Measurements from ENCODE around the gene PFN4. TPM values are rescaled to one million over a fixed set of nuclear protein-coding genes. Genes with fewer than 3 reads are reported as not detected.

PFN4 gene
- total and polyA plus RNA-seq, 8 donors = 0.48 to 1.8 (median 0.56) TPM; not detected in 5

DNA sequence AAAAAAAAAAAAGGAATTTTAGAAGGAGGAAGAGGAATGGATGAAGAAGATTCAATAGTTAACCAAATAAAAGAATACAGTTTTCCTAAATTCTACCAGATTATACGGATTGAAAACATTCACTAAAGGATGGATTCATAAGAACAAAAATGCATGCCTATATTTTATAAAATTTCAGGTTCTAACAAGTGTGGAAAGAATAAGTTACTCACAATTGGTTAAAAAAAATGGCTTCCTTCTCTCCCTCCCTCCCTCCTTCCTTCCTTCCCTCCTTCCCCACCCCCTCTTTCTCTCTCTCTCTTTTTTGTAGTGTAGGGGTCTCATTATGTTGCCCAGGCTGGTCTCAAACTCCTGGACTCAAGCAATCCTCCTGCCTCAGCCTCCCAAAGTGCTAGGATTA lies 36.9 kb downstream of the PFN4 start:
- WGBS, 5 donors = 87 to 96% (median 94%) methylated on average over 1 of the region's 1 CpG
- no peak overlapping the region for H3K27ac ChIP-seq
- H3K4me1 ChIP-seq = peaks cover 8 to 26% (median 25%) of the 10 kb centered on the region in 4 donors
- H3K27me3 ChIP-seq = no peaks in the 10 kb centered on the region
- TF ChIP-seq, protein P1, sequence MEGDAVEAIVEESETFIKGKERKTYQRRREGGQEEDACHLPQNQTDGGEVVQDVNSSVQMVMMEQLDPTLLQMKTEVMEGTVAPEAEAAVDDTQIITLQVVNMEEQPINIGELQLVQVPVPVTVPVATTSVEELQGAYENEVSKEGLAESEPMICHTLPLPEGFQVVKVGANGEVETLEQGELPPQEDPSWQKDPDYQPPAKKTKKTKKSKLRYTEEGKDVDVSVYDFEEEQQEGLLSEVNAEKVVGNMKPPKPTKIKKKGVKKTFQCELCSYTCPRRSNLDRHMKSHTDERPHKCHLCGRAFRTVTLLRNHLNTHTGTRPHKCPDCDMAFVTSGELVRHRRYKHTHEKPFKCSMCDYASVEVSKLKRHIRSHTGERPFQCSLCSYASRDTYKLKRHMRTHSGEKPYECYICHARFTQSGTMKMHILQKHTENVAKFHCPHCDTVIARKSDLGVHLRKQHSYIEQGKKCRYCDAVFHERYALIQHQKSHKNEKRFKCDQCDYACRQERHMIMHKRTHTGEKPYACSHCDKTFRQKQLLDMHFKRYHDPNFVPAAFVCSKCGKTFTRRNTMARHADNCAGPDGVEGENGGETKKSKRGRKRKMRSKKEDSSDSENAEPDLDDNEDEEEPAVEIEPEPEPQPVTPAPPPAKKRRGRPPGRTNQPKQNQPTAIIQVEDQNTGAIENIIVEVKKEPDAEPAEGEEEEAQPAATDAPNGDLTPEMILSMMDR (IDR thresholded peaks at IDR 0.05) = no peak
- TF ChIP-seq POLR2A (IDR thresholded peaks at IDR 0.05) = no peak
- no peak for TF ChIP-seq EP300 (IDR thresholded peaks at IDR 0.05)
- TF ChIP-seq POLR2AphosphoS5 (IDR thresholded peaks at IDR 0.05) = no peak
- intact Hi-C loops (cut with DNase I; ENCODE audit: low total_unique reads) = loop anchor here (10.0 kb wide), 1 partner anchor 261 kb away; no protein-coding TSS in a partner anchor
- no peak for DNase-seq
- no peaks in the 10 kb centered on the region for H3K9me3 ChIP-seq
- no peak overlapping the region for H3K4me3 ChIP-seq
- peaks cover 0 to 32% (median 29%) of the 10 kb centered on the region in 4 donors for H3K36me3 ChIP-seq

DNA sequence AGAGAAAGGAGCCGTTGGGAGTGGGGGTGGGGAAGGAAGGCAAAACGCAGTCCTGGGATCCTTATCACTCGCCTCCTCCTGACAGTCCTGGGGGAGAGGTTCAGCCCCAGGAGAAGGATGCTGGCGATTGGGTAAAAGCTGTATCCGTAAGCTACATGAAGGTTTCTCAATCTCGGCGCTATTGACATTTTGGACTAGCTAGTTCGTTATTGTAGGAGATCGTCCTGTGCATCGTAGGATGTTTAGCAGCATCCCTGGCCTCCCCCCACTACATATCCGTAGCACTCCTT lies 38.0 kb downstream of the PFN4 start:
- intact Hi-C loops (cut with DNase I; ENCODE audit: low total_unique reads) = loop anchor here (10.0 kb wide), 1 partner anchor 260 kb away; no protein-coding TSS in a partner anchor
- 5 to 14% (median 11%) methylated on average over 11 of the region's 11 CpGs for WGBS, 5 donors
- Histone ChIP-seq H3K4me1 (peaks cover 8 to 30% (median 25%) of the 10 kb centered on the region in 4 donors), H3K27ac (peak overlapping the region; percentile 88 to 94 (median 91)), H3K36me3 (peaks cover 0 to 43% (median 40%) of the 10 kb centered on the region in 4 donors), H3K27me3 (no peaks in the 10 kb centered on the region), H3K4me3 (peak overlapping the region; percentile 54 to 61 (median 56)), H3K9me3 (no peaks in the 10 kb centered on the region)
- no peak for TF ChIP-seq POLR2AphosphoS5 (IDR thresholded peaks at IDR 0.05)
- TF ChIP-seq, protein P1 (IDR thresholded peaks at IDR 0.05) = no peak
- no peak for TF ChIP-seq POLR2A (IDR thresholded peaks at IDR 0.05)
- TF ChIP-seq EP300 (IDR thresholded peaks at IDR 0.05) = no peak
- DNase-seq = no peak

DNA sequence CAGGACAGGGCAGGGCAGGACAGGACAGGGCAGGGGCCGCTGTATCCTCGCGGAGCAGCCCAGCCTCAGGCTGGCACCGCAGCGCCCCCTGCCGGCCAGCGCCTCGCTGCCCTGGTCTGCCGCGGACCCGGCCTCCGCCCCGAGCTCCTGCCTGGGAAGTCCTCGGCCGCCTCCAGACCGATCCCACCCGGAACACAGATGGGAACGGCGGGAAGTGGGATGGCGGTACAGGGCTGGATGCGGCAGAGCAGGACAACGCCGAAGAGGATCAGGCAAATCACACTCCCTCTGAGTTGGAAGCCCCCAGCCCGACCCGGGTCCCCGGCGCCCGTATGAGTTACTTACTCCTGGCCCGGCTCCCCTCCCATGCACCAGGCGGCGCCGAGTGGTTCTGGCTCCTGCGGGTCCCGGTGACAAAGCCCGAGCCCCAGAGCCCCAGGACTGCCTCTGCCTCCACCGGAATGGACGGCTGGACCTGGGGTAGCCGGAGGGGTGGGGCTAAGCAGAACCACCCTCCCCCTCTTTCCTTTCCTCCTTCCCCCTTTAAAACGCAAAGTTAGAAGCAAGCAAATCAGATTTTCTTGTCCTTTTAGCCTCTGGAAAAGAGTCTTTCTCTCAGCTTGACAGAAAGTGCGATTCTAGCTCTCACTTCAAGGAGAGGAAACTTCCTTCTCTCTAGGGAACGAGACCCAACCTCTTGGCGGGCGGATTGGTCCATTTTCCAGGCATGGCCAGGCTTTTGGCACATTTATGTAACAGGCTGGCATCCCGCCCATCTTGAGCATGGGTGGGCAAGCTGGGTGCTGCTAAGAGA lies 38.5 kb downstream of the PFN4 start, which contains the start of gene TP53I3:
Gene TP53I3, minus strand, starts transcription at position 449 of the 814 bp plus-strand sequence. CDS start 508 bp downstream, outside the sequence.
- intact Hi-C loops (cut with DNase I; ENCODE audit: low total_unique reads) = loop anchor here (10.0 kb wide), 1 partner anchor 260 kb away; no protein-coding TSS in a partner anchor
- no peaks in the 10 kb centered on the region for H3K9me3 ChIP-seq
- TF ChIP-seq, protein P1 (IDR thresholded peaks at IDR 0.05) = peak in 6 of 7 experiments; percentile 68 to 99 (median 97)
- TF ChIP-seq POLR2A (IDR thresholded peaks at IDR 0.05) = peak in 1 of 4 donors; percentile 19
- TF ChIP-seq POLR2AphosphoS5 (IDR thresholded peaks at IDR 0.05) = peak in 2 of 3 donors; percentile 77 to 78
- TF ChIP-seq EP300 (IDR thresholded peaks at IDR 0.05) = no peak
- H3K4me1 ChIP-seq = peaks cover 8 to 30% (median 25%) of the 10 kb centered on the region in 4 donors
- peak within 1 kb of the TSS; percentile 88 to 94 (median 91) for H3K27ac ChIP-seq
- no peaks in the 10 kb centered on the region for H3K27me3 ChIP-seq
- peak; percentile 92 to 98 for DNase-seq
- H3K36me3 ChIP-seq = peaks cover 0 to 48% (median 45%) of the 10 kb centered on the region in 4 donors
- WGBS, 5 donors = 1% methylated on average over 17 to 44 of the region's 44 CpGs
- peak within 1 kb of the TSS; percentile 54 to 61 (median 56) for H3K4me3 ChIP-seq

DNA sequence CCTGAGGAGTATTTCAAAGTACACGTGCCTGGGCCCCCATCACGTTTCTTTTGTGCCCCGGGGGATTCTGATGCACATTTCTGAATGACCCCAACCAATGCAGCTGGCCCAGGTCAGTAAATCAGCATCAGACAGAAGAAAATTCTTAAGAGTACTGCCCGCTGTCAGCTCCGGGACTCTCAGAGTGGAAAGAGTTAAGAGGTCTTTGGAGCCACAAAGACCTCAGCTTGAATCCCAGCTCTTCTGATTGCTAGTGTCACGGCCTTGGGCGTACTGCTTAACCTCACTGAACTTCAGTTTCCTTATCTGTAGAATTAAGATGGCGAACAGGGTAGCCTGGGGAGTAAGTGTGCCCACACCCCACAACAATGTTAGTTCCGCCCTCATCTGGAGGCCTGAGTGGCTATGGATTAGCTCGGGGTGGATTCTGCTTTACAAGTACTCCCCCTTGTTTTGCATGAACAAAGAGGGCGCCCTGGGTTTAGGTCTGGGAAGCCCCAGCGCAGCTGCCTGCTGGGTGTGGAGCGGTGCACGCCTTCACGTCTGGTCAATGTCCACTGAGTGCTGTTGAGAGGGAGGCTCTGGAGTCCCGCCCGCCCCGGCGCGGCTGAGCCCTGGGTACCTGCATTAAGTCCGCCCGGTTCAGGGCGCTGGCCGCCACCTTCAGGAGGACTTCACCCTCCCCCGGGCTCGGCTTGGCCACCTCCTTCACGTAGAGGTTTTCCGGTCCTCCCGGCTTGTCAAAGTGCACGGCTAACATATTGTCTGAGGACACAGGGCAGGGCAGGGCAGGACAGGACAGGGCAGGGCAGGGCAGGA lies 39.4 kb downstream of the PFN4 start:
- peaks cover 0 to 54% (median 52%) of the 10 kb centered on the region in 4 donors for H3K36me3 ChIP-seq
- H3K9me3 ChIP-seq = no peaks in the 10 kb centered on the region
- DNase-seq = peak; percentile 85 to 95
- intact Hi-C loops (cut with DNase I; ENCODE audit: low total_unique reads) = loop anchor here (10.0 kb wide), 1 partner anchor 259 kb away; no protein-coding TSS in a partner anchor
- peak overlapping the region; percentile 88 to 94 (median 91) for H3K27ac ChIP-seq
- peaks cover 8 to 30% (median 25%) of the 10 kb centered on the region in 4 donors for H3K4me1 ChIP-seq
- TF ChIP-seq, protein P1 (IDR thresholded peaks at IDR 0.05) = no peak
- peak in 2 of 3 donors; percentile 52 to 53 for TF ChIP-seq POLR2AphosphoS5 (IDR thresholded peaks at IDR 0.05)
- 5 to 12% (median 7%) methylated on average over 16 to 30 of the region's 30 CpGs for WGBS, 5 donors
- H3K4me3 ChIP-seq = peak overlapping the region; percentile 54 to 61 (median 56)
- H3K27me3 ChIP-seq = no peaks in the 10 kb centered on the region
